Measurements from ENCODE around the gene CENPO. TPM values are rescaled to one million over a fixed set of nuclear protein-coding genes. Genes with fewer than 3 reads are reported as not detected.
"Not testable (repeated sequence)": the region's sequence is repeated elsewhere in the genome, so short reads cannot be mapped to it uniquely, and the experiment has no call there.

CENPO gene
- polyA plus RNA-seq, 1 donor, result 13.0 TPM

DNA sequence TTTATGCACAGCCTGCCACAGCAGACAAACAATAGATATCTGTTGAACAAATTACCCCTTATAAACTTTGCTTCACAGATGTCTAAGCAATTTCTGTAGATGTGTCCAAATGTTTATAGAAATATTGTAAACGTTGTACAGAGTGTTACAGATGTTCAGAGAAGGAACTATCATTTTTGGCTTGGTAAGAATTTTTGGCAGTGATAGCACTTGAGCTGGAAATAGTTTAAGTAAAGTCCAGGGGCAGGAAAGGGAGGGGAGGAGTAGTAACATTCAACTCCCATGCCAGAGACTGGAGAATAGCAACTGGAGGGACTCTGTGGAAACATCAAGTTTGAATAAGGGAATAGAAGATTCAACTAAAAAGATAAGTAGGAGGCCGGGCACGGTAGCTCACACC, 4.4 kb upstream of the CENPO start:
- DNase-seq (ENCODE audit: low read depth), result no peak

DNA sequence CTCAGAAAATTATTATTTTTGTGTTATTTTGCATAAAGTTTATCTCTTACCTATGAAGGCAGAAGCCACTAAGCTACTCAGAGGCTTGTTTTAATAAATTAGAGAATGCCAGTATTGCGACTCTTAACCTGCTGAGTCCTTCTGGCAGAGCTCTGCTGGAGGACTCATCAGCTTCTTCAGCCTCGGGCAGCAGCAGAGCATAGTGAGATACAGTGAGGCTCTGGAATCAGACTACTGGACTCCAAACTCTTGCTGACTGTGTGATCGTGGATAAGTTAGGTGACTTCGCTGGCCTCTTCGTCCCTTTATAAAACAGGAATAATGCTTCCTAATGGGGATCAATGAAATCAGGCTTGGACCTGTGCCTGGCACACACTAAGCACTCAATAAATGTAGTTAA, 1.8 kb upstream of the CENPO start:
- DNase-seq (ENCODE audit: low read depth), result no peak

DNA sequence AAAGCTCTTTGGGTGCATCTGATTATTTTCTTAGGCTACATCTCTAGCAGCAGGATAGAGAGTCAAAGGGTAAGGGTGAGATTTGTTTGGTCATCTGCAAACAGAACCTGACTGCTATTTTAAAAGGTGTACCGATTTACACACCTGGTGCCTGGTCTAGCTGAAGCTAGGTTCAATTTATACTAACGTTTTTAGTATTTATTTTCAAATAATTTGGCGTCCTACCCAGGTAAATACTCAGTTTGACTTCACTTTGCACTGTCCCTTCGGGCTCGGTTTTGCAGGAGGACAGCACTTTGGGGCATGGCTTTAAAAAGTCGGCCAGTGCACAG, 717 bp upstream of the CENPO start:
- no peak for DNase-seq (ENCODE audit: low read depth)

DNA sequence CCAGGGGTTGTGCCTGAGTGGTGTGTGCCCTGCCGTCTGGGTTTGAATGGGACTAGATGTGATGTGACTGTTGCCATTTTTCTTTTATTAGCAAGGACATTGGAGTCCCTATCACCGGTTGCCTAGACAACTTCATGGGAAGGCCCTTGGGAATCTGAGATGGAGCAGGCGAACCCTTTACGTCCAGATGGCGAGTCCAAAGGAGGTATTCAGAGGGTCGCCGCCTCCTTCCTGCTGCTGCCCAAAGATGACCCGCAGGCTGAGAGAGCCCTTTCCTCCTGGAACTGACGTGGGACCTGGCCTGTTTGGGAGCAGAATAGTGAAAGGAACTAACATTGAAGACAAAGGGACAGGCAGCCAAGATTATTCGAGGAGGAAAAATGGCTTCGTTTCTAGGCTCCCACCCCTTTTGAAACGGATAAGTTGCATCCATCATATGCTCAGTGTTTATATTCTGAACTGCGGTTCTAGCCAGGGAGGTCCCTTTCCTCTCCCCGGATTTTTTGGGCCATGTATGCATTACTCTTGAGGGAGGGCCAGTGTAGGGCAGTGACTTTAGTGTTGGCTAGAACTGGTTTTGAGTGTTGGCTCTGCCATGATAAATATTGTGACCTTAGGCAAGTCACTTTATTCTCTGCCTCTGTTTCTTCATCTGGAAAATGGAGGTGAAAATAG, 673 bp downstream of the CENPO start:
- no peak for DNase-seq (ENCODE audit: low read depth)

DNA sequence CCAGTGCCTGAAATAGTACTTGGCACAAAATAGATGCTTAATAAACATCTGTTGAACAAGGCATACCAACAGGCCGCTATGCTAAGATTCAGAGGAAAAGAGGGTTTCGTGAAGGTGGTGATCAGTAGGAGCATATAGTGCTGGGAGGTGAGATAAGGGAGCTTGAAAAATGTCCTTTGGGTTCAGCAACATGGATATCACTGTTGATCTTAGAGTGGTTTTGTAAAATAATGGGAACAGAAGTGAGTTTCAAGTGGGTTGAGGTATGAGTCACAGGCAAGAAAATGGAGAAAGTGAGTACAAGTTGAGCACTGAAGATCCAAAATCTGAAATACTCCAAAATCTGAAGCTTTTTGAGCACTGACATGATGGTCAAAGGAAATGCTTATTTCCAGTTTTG, 4.4 kb downstream of the CENPO start:
- DNase-seq (ENCODE audit: low read depth), result no peak

DNA sequence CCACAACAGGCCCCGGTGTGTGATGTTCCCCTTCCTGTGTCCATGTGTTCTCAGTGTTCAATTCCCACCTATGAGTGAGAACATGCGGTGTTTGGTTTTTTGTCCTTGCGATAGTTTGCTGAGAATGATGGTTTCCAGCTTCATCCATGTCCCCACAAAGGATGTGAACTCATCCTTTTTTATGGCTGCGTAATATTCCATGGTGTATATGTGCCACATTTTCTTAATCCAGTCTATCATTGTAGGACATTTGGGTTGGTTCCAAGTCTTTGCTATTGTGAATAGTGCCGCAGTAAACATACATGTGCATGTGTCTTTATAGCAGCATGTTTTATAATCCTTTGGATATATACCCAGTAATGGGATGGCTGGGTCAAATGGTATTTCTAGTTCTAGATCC, 7.3 kb downstream of the CENPO start:
- DNase-seq (ENCODE audit: low read depth), result not testable (repeated sequence)

DNA sequence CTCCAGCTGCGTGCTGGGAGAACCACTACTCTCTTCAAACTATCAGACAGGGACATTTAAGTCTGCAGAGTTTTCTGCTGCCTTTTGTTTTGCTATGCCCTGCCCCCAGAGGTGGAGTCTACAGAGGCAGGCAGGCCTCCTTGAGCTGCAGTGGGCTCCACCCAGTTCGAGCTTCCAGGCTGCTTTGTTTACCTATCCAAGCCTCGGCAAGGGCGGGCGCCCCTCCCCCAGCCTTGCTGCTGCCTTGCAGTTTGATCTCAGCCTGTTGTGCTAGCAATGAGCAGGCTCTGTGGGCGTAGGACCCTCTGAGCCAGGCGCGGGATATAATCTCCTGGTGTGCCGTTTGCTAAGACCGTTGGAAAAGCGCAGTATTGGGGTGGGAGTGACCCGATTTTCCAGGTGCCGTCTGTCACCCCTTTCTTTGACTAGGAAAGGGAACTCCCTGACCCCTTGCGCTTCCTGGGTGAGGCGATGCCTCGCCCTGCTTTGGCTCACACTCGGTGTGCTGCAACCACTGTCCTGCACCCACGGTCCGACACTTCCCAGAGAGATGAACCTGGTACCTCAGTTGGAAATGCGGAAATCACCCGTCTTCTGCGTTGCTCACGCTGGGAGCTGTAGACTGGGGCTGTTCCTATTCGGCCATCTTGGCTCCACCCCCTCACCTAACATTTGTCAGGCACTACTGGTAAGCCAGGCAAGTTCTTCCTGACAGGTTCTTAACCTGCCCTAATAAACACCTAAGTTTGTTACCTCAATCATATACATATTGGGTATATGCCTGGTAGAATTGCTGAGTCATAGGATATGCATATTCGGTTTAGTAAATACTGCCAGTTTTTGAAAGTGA, 12.8 kb downstream of the CENPO start:
- DNase-seq (ENCODE audit: low read depth), result not testable (repeated sequence)

DNA sequence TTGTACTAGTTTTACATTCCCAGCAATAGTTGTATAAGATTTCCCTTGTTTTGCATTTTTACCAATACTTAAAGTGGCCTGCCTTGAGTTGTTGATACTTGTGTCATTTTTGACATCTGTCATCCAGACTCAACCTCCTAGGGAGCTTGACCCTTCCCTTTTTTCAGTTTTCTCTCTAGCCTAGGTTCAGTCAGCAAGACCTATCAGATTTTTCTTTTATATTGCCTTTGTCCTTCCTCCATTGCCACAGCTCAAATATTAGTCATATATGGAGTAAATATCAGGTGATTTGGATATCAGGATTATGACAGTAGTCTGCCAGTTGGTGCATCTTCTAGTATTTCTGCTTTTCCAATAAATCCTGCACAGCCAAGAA, 13.4 kb downstream of the CENPO start:
- DNase-seq (ENCODE audit: low read depth), result no peak

DNA sequence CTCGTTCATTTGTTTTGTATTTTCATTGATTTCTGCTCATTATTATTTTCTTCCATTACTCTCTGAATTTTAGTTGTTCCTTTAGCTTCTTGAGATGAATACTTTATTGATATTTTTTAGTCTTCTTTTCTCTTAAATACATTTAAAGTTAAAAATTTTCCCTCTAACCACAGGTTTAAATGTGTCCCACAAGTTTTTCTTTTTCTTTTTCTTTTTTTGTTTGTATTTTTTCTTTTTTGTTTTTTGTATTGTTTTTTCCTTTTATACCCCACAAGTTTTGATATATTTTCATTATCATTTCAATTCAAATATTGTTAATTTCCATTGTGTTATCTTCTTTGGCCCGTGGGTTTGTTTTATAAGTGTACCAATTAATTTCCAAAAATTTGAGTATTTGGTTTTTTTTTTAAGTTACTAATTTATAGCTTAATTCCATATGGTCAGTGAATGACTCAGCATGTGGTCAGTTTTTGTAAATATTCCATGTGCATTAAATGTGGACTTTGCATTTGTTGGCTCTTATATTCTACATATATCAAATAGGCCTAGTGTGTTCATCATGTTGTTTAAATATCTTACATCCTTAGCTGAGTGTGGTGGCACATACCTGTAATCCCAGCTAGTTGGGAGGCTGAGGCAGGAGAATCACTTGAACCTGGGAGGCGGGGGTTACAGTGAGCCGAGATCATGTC, 16.2 kb downstream of the CENPO start:
- no peak for DNase-seq (ENCODE audit: low read depth)

DNA sequence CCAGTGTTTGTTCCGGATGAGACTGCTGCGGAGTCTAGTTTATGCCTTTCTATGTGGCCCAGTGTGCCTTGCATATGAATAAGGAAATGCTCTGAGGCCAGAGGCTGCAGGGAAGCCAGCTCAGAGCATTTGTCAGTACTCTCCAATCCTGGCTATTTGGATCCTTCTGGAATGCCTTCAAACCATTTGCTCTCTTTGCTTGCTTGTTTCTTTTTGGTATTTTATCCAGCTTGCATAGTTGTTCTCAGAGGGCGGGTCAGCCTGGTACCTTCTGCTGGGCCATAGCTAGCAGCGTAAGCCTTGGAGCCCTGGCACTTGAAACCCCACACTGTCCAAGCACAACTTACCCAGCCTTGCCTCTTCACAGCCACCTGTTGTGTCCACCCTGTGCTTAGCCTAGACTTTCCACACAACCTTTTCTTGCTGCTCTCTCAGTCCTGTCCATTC, 20.5 kb downstream of the CENPO start:
- no peak for DNase-seq (ENCODE audit: low read depth)

DNA sequence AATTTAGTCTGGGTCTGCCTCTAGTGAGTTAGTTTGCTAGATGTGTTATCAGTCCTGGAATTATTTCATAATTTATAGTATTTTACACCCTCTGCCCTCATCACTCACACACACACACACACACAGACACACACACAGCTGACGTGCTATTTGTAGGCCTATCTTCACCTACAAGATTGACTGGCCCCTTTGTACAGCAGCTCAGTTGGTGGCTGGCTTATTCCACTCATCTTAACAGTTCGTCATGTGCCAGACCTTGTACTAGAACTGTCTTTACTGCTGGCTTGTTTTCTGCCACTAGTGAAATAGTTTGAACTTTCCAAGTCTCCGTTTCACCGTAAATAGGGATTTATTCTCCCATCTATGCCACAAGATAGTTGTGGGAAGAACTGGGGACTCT, 21.3 kb downstream of the CENPO start:
- DNase-seq (ENCODE audit: low read depth), result no peak

DNA sequence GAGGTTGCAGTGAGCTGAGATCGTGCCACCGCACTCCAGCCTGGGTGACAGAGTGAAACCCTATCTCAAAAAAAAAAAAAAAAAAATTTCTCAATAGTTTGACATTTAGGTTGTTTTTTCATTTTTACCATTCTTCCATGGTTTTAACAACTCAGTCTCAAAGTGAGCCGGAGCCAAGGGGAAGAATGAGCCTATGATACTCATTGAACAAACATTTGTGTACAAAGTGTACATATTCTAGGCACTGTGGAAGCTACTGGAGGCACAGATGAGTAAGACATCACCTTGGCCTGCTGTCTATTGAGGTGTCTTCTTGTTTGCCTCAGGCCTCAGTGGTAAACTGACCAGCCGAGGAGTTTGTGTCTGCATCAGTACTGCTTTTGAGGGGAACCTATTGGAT, 21.9 kb downstream of the CENPO start:
- no peak for DNase-seq (ENCODE audit: low read depth)

DNA sequence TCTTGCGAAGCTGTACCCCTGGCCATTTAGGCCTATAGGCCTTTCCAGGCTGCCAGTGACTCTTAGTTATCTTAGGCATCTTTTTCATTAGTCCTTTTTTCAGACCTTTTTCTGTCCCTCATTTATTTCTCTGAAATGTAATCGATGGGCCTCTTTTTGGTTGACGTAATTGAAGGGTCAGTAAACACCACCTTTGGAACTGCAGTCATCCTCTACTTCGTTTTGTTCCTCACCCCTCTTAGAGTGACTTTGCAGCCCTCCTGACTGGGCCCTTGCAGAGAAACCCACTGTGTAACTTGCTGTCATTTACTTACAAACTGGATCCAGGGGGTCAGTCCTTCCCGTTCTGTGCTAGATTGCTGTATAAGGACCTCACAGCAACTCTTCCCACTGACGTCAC, 23.2 kb downstream of the CENPO start:
- no peak for DNase-seq (ENCODE audit: low read depth)

DNA sequence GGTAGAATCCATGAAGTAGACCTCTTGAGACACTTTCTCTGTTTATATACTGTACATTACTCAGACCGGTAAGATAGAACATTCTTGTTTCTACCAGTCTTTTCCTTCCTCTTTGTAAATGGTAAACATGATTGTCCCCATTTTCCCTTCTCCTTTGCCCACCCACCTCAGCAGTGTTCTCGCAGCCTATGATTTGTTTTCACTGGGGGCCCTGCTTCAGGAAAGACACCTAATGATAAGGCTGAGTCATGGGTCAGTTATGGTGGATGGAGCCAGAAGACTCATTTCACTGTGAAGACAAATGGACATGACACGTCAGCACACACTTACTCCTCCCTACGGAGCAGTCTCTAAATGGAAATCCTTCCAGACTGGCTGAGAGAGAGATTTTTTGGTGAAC, 23.7 kb downstream of the CENPO start:
- no peak for DNase-seq (ENCODE audit: low read depth)

DNA sequence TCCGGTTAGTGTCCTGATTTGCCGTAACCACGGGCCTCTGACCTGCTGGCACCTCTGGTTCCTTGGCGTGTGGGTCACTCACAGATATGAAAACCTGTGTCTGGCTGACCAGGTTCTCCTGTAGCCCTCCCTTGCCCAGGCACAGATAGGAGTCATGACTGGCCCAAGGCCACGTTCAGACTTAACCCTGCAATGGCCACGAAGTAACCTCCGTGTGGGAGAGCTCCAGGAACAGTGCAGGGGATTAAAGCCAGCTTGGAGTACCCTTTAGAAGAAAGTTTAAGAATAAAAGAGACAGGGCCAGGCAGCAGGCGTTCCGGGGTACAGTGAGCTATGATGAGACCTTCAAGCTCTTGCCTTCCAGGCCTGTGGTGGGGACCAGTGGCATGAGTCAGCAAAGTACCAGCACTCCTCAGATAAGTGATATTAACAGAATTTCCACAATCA, 25.5 kb downstream of the CENPO start:
- no peak for DNase-seq (ENCODE audit: low read depth)

DNA sequence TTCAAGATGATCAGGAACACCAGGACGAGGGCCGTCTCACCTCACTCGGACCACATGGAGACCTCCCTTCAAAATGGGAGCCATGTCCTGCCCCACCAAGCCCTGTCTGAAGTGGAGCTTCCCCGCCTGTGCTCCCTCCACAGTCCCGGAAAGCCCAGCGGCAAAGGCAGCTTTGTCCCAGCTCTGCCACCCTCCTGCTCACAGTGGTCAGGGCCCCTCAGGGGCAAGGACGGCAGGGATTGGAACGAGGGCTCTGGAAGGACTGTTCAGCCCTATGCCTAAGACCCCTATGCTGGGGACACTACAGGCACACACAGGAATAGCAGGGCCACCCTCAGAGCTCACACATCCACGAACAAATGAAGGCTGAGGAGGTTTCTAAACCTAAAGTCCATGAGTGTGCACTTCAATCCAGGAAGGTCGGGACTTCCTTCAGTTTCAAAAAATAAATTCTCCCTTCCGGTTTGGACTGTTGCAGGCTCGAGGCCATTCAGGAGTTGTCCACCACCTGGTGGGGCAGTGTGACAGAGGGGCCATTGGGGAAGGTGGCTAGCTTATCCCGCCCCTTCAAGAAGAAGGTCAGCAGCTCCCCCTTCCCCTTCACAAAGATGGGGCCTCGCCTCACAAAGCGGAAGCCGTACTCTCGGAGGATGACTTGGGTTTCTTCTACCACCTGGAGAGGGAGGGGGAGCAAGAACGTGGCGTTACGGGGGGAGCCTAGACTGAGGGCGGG, 26.4 kb downstream of the CENPO start:
- DNase-seq (ENCODE audit: low read depth), result no peak

DNA sequence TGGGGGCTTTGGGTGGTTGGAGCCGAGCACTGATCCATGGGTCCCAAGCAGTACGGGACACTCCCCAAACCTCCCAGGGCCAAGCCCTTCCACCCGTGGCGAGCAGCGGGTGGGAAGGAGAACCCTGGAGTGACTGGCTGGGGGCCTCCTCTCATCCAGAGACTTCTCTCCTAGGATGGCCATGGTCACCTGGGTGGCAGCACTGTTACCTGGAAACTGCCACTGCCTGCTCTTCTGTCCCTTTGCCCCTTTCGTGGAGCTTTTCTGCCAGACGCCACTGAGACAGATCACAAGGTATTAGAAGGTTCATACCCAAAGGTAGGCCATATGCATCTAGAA, 26.9 kb downstream of the CENPO start:
- DNase-seq (ENCODE audit: low read depth), result no peak

DNA sequence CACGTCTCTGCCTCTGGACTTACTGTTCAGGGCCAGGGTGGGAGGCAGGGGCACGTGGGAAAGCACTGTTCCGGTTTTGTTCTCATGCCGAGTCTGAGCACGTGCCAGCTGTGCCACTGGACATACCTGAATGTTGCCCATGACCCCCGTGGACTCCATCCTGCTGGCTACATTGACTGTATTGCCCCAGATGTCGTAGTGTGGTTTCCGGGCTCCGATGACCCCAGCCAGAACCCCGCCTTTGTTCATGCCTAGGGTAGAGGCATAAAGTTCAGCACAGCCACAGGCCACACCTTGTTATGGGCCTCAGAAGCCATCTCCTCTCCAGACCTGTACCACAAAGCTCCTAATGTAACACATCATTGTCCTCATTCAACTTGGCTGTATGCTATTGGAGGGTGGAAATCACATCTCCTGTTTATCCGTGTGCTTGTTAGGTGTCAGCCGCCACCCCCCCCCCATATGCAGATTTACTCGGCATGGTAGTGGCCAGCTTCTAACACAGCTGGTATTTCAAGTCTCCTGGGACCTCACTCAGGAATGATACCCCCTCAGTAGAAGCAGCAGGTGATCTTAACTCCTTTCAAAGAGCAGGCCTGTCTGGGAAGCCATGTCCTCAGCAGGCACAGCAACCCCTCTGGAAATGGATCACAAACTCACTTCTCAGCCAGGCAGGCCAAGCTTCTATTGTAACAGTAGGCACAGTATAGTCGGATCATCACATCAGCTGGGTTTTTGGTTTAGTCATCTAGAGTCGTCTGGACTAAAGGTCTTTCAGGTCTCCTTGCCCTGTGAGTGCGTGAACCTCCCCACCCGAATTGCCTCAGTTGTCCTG, 27.6 kb downstream of the CENPO start:
- no peak for DNase-seq (ENCODE audit: low read depth)

DNA sequence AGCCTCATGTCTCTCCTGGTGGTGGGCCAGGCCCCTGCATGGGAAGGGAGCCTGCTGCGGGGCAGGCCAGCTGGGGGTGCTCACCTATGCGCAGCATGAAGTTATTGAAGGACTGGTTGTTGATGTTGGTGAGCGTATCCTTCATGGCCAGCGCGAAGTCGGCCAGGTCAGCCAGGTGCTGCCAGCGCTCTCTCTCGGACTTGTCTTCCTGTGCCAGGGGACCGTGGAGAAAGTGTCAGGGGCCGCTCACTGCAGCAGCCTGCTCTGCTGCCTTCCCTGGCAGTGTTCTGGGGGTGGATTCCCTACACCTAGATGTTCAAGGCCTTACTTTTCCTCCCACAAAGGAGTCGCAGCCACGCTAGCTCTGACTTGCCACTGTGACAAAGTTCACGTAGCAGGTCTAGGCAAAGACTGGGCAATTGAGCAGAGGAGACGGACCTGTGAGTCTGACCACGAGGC, 28.2 kb downstream of the CENPO start:
- no peak for DNase-seq (ENCODE audit: low read depth)

DNA sequence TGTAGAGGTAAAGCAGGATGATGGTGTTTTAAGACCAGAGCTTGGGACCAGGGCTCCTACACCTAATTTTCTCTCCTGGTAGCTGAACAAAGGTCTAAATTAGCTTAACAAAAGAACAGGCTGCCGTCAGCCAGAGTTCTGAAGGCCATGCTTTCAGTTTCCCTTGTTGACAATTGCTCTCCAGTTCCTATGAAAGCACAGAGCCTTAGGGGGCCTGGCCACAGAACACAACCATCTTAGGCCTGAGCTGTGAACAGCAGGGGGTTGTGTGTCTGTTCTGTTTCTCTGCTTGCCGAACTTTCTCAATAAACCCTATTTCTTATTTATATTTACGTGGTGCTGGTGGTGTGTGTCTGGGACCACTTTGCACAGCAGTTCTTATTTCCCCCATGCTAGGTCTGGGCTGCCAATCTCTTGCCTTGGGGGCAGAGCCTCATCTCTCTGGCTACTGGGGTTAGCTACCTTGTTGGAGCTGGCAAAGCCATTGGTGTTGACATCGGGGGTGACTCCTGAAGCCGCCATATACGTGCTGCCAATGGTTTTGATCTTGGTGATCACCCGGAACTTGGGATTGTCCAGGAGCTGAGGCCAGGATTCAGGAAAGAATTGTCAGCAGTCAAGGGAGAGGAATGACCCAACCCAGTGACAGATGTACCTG, 29.0 kb downstream of the CENPO start:
- DNase-seq (ENCODE audit: low read depth), result no peak

Measured in forelimb muscle (tissue), 1 donor.